NOMO-1 treated with dmso at 0.1 percent for 144 hours (cell line): Measurements from ENCODE around the gene PARN.

Experiments
- DNase-seq: peaks from one replicate; lab custom pipeline; 2025; ENCODE audit not compliant: unreplicated experiment; lab: John Stamatoyannopoulos, UW

Gene PARN

DNA sequence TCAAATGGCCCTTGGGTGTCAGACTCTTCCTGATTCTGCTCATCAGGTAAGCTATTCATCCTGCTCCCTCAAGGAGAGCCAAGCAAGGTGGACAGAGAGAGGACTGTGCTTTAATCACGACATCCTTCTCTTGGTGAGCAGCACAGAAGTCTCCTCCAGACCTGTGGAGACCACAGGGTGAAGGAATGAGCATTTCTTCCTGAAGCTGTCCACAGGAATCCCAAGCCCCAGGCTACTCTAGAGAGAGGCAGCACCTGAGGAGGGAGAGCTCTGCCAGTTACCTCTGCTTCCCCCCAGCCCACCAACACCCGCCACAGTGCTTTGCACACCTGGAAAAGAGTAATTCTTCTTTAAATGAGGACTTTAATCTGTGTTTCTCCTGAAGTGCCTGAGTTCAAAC, 100.0 kb downstream of the PARN start:
- DNase-seq = no peak

DNA sequence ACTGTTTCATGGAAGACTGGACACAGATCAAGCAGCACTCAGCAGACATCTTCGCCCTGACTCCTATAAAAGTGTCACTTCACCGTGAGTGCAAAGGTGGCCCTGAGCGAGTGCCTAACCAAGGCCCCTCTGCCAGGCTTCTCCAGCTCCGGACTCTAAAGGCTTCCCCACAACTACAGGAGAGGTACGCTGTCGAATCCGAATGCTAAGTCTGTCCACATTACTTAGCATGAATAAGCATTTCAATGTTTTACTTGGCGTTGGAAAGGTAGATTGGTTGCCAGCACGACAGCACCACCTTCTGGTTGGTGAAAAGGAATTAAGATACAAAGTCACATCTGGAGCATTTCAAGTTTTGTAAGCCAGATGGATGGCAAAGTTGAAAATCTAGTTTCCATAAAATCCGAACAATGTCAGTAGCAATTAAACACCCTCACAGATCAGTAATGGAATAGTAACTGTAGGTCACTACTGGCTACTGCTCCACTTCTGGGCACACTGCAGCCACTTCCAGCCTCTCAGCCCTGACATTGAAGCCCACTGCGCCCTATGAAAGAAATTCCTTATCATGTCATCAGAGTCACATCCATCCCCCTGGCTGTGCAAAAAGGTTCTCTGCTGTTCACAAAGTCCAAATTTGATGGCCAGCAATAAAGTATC, 100.9 kb downstream of the PARN start:
- DNase-seq = peak; percentile 61

DNA sequence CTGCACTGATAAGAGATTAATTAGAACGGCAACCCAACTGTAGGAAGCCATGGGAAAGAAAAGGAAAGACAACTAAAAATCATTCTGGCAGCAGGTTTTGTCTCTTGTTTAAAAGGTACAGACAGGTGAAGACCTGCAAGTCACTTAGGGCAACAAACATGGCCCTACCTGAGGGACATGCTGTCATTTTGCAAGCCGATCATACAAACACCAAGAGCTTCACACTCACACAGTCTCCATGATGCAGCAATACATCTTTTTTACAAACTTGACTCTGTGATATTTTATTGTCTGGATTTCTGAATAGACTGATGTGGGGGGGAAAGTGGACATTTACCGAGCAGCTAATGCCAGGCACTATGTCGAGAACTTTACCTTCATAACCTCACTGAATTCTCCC, 101.8 kb downstream of the PARN start:
- DNase-seq = no peak

DNA sequence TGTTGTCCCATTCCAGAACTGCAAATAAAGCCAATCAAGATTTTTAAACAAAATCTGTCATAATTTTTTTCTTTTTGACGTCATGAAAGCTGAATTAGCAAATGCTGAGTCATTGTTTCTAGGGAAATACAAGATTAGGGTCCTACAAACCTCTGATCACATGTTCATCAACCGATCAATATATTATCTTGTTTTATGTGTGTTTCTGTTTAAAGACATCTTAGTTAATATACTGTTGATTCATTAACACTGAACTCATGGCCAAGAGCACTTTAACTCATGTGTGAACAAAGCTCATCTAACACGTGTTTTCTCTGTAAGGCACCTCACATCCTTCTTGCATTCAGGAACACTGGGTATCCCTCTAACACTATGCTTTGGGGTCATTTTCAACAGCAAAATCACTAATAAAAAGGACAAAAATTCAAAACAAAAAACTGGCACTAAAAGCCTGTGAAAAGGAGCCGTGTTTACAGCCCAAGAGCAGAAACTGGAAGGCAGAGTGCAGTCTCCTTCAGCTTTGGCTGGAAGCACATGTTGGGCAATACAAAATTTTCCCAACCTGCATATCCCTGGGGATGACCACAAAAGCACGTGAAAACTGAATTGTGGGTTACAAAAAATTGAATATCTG, 102.5 kb downstream of the PARN start:
- DNase-seq = no peak

DNA sequence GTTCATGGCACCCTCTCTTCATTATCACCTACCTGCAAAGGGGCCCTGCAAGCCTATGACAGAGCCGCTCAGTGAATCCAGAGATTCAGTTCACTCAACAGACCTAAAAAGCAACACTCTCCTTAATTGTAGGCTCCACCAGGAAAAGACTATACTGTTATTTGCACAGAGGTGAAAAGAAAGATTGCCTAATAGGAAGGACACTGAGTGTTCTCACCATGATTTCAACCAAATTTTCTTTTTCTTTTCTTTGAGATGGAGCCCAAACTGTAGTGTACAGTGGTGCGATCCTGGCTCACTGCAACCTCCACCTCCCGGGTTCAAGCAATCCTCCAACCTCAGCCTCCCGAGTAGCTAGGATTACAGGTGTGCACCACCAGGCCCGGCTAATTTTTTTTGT, 104.5 kb downstream of the PARN start:
- no peak for DNase-seq

DNA sequence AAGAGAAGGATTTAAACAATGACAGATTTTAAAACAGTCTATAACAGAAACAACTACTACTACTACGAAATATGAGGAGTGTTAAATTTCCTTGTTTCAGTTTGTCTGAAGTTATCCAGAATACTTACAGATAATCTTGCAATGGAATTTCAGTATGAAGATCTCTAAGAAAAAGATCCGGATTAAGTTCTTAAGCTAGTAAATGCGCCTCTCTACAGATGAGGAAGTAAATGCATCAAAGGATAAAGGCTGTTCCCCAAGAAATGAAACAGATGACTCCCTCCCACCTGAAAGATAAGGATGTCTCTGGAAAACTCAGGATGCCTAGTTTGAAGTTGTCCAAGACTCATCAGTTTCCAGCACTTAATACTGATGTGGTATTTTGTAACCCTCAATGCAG, 105.1 kb downstream of the PARN start:
- no peak for DNase-seq

DNA sequence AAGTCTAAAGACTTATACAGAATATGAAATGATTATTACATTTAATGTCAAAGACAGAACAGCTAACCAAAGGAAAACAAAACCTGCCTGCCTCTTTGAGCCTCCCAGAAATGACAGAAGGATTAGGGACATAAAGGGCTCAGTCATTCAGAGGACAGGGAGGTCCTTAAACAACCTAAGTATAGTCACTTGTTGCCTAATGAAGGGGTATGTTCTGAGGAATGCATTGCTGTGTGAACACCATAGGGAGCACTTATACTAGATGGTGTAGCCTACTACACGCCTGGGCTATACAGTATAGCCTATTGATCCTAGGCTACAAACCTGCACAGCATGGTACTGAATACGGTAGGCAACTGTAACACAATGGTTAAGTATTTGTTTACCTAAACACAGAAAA, 106.4 kb downstream of the PARN start:
- no peak for DNase-seq

DNA sequence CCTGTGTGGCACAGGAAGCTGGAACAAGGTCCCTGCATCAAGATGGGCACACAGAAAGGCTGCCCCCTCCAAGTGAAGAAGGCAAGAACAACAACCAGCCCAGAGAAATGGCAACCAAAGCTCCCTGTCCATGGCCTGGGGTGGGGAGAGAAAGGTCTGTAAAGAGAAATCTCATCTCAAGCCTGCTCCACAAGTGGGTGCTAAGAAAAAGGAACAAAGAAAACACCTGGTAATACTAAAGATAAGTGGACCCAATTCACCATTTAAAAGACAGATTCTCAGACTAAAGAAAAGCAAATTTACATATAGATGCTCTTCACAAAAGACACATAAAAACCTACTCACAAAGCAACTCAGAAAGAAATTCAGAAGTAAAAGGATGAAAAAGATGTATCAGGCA, 107.4 kb downstream of the PARN start:
- no peak for DNase-seq

DNA sequence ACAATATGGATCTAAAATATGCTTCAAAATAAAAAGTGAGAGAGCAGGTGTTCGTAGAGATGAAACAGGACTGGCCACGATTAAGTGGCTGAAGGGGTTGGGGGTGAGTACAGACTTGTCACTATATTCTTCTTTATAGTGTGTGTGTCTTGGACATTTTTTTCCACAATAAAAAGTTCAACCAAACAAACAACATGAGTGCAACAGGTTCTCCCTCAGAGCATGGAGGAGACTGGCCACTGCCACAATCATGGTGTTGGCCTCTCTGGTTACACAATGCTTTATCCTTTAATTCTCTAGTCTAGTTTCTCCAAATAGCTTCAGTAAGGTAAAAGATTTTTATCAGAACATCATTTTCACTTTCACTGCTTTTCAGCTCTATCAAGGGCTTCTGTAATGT, 109.3 kb downstream of the PARN start:
- no peak for DNase-seq

DNA sequence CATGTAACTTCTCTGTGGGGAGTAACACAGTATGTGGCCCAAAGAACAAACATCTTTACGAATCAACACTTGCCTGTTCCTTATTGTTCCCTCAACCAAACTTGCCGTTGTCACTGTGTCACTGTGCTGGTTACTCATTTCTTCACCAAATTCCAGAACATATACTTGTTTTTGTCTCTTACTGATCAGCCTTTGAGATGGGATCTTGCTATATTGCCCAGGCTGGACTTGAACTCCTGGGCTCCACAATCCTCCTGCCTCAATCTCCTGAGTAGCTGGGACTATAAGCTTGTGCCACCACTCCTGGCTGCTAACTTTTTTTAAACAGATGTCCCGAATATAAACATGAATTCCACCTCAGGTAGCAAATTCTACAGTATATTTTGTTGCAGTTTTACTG, 115.1 kb downstream of the PARN start:
- DNase-seq = no peak

DNA sequence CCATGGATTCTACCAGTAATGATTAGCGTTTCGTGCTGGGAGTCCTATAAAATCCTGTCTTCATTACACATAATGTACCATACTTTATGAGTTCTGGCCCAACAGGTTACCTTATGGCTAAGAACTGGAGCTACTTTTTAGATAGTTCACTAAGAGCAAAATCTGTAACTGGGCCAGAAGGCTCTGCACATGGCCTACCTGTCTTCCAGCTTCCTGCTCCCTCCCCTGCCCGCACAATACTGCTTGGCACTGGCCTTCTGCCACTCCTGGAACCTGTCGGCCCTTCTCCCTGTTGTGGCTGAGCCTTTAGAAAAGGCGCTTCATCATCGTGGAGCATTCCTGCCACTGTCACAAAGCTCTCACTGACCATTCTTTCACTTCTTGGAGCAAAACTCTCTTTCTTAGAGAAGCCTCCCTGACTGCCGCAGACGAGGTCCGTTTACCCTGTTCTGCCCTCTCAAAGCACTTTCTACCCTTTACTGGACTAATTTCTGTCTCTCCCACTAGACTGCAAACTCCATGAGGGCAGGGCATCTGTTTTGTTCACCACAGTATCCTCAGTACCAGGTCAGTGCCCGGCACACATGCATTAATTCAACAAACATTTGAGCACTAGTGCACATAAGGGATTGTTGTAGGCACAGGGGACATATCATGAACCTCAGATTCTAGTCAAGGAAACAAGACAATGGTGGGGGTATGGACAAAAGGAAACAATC, 116.5 kb downstream of the PARN start:
- no peak for DNase-seq

DNA sequence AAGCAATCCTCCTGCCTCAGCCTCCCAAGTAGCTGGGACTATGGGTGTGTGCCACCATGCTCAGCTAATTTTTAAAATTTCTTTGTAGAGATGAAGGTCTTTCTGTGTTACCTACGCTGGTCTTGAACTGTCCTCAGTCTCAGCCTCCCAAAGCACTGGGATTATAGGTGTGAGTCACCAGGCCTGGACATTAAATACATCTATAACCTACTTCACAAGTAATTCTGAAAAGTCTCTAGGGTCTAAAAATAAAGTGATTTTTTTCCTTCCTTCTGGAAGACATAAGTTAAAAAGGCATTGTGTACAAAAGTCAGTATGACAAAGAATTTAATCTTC, 118.3 kb downstream of the PARN start:
- DNase-seq = no peak

DNA sequence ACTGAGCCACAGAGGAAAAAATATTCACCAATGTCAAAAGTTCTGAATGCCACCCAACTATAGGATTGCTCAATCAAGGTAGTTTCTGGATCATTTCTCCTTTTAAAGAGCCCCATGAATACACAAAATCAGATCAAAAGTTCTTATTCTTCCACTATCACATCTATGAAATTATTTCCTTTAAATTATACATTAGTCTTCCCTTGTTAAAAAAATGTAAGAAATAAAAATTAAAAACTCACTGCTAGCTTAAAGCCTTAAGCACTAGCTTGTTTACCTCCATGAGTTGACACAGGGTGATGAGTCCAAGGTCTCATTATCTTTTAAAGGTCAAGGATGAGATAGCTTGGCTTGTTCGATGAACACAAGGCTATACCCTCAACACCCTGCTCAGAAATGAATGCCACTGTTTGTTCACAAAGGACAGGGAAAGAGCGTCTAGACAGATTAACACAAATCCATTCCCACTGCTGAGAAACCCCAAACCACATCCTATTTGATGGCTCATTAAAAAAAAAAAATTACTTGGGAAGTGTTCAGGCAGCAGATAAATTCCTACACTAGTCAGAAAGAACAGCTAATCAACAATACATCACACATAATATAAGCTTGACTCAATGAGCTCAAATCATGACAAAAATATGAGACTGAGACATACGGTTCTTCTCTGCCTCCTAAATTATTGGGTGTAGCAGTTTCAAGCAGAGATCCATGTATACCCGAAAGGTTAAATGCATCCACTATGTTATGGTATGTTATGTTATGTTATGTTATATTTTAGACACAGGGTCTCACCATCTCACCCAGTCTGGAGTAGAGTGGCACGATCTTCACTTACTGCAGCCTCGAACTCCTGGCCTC, 118.9 kb downstream of the PARN start:
- DNase-seq = no peak

DNA sequence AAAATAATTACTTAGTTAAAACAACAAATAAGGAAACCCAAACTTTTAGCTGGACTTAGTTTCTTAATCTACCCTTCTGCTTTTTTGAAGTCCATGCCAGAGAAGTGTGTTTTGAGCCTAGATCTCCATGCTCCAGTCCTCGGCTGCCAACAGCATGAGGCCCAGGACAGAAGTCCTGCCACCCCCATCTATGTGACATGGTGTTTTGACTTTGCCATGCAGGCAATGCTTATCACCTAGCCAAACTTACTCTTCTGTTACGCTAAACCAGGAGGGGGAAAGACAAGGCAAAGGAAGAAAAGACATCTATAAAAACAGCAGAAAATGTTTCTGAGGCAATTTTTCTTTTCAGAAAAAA, 119.5 kb downstream of the PARN start:
- no peak for DNase-seq

DNA sequence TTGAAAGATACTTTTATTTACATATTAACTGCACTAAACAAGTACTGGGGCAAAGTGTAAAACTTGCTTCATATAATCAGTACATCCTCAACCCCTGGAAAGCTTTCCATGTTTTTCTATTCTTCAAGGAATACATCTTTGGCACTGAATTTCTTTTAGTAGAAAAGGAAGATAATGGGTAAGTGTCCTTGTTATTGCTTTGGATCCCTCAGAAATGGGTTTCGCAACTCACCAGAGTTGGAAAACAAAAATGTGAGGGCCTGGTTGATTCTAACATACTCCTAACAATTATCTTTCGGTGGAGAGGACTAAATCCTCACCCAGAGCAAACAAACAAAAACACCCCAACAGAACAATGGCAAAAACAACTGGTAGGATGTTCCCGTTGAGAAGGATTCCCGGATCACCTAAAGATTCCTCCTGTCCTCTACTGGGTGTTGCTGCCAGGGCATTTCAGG, 120.4 kb downstream of the PARN start:
- DNase-seq = no peak

DNA sequence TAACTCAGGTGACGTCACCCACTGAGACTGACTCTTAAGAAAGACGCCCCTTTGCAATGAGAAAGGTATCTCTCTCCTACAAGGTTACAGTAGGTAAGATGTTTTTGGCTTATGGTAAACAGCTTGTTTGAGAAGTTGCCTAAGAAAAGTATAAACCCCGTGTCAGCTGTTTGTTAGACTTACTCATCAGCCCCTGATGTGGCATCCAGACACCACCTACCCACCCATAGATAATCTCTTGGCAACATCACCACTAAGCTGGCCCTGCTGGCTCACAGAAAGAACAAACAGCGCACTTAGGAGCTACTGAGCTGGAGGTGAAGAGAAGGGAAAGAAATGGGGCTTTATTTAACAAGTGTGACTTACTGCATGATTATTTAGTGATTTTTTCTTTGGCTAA, 121.0 kb downstream of the PARN start:
- DNase-seq = no peak

DNA sequence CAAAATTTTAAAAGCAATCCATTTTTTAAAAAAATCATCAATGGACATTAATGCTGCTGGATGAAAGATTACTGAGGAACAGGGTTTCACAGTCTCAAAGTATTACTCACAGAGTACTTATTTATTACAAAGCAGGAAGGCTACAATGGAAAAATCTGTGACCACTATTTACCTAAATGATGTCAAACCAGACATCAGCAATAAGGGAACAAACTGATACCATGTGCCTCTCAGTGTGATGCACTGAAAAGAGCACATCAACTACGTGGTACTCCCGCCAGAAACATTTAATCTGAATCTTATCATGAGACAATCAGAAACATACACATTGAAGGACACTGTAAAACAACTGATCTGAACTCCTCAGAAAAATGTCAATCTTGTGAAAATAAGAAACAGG, 124.2 kb downstream of the PARN start:
- no peak for DNase-seq

DNA sequence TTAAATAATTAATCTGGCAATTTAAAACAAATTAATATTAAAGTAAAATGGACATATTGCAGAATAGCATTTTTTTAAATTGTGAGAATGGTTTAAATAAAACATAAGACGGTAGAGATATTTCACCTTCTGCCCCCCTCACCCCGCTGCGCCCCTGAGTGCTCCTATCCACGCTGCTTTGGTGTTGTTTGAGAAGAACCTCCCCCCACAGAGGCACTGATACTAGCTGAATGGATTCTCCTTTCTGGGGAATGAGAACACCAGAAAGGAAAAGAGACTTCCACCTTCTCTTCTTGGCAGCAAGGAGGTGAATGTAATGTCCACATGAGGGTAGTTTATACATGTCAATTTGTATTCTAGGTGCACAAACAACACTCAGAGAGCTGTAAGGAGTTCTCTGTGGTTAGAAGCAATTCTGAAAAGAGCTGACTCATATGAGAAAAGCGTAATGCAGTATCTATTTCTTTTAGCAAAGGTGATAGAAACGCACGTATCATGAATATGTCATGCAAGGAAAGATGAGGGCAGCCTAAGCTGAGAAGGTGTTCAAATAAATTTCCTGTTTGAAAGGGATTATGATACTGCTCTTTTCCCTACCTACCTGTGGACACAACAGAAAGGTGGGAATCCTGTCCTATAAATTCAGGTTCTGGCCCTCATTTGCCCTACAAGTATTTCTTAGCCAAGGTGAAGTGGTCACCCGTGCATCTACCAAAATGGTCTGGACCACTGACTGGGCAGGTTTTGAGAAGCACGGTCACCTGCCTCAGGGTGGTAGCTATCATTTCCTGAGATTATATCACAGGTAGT, 126.9 kb downstream of the PARN start:
- no peak for DNase-seq

DNA sequence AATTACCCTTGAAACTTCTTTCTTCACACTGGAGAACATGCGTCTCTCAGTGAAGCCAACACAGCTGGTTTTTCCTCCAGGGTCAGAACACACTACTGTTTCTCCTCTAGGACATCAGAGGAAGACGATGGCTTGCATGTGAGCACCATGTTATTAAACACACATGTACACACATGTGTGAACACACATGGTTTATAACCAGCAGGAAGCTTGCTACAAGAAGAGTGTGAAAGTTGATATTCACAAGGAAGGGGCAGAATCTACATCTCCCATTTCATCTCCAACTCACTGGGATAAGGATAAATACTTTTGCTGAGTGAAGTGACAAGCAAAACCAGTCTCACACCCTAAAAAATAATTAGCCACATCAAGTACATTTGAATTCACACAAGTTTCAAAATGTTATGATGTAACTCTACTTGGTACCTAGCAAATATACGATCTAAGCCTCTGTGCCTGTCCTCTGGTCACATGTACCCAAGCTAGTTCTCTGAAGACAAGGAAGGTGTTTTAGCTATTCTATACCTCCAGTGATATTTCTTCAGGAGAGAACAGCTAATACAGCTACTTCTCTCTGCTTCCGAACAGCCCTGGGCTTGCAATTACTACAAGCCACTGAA, 127.7 kb downstream of the PARN start:
- DNase-seq = no peak
